Fibroblast of villous mesenchyme (primary cell): ENCODE data around the gene ZEB1. TPM values are rescaled to one million over a fixed set of nuclear protein-coding genes. Genes with fewer than 3 reads are reported as not detected.
"Not testable (repeated sequence)": the region's sequence is repeated elsewhere in the genome, so short reads cannot be mapped to it uniquely, and the experiment has no call there.

Experiments
- DNase-seq: peaks from one replicate; pipeline ENCODE4 v3.0.0-alpha.2; 2010; ENCODE audit warnings: low read depth
- H3K4me3 ChIP-seq: 2 replicates; pipeline ENCODE4 v1.5.1; 2011; ENCODE audit warnings: low read depth, mild to moderate bottlenecking, low read length
- total RNA-seq: library from RNA; depleted of rRNA; stranded (reverse); fragments of >200 nt; gene quantifications from 2 replicates; pipeline ENCODE4 v1.2.3, GENCODE V29; 2012
- TF ChIP-seq, protein P1 (sequence below): IDR thresholded peaks from 2 replicates; pipeline ENCODE4 v1.5.1; 2012; ENCODE audit warnings: low read depth, mild to moderate bottlenecking, low read length; ENCODE audit not compliant: insufficient read depth

The ZEB1 gene
- total RNA-seq, 1 donor = 89.8 TPM

GRCh38 chr10:31418481-31418880 lies 99.5 kb downstream of the ZEB1 start:
- TF ChIP-seq, protein P1, sequence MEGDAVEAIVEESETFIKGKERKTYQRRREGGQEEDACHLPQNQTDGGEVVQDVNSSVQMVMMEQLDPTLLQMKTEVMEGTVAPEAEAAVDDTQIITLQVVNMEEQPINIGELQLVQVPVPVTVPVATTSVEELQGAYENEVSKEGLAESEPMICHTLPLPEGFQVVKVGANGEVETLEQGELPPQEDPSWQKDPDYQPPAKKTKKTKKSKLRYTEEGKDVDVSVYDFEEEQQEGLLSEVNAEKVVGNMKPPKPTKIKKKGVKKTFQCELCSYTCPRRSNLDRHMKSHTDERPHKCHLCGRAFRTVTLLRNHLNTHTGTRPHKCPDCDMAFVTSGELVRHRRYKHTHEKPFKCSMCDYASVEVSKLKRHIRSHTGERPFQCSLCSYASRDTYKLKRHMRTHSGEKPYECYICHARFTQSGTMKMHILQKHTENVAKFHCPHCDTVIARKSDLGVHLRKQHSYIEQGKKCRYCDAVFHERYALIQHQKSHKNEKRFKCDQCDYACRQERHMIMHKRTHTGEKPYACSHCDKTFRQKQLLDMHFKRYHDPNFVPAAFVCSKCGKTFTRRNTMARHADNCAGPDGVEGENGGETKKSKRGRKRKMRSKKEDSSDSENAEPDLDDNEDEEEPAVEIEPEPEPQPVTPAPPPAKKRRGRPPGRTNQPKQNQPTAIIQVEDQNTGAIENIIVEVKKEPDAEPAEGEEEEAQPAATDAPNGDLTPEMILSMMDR = no peak
- DNase-seq = no peak
- no peak overlapping the region for H3K4me3 ChIP-seq

DNA sequence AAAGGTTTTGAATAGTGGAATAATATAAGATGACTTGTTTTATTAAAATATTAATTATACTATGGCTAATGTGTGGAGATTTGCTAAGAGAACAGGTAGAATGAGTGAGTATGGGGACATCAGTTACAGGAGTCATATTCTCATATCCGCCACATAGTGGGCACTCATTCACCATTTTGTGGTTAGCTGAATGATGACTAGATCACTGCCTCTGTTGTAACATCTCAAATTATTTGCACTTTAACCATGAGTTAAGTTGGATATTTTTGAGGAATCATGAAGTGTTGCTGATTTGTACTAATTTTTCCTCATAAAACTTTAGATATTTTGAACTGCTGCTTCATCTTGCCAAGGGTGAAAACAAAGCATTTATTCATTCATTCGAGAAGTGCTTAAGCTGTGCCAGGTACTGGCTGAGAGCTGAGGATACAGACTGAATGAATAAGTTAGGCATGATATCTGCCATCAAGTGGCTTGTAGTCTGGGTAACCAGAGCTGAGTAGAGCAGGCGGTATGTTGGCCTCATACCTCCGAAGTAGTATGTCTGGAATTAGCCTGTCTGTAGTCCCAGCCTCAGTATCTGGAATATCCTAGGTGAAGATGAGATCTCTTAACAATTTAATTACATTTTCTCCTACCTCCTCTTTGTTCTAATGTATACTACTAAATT lies 100.5 kb downstream of the ZEB1 start:
- TF ChIP-seq, protein P1 = no peak
- H3K4me3 ChIP-seq = no peak overlapping the region
- no peak for DNase-seq

- no peak for DNase-seq
- H3K4me3 ChIP-seq = no peak overlapping the region
- TF ChIP-seq, protein P1 = no peak
Observed at GRCh38 chr10:31421322-31421721, 102.3 kb downstream of the ZEB1 start.

DNA sequence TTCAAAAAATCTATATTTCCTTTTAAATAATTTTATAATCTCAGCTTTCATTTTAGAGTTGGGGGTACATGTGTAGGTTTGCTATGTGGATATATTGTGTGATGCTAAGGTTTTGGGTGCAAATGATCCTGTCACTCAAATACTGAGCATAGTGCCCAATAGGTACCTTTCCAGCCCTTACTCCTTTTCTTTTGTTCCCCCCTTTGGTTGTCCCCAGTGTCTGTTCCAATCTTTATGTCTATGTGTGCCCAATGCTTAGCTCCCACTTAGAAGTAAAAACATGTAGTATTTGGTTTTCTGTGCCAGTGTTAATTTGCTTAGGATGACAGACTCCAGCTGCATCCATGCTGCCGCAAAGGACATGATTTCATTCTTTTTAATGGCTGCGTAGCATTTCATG lies 103.6 kb downstream of the ZEB1 start:
- TF ChIP-seq, protein P1 = no peak
- no peak for DNase-seq
- no peak overlapping the region for H3K4me3 ChIP-seq

- TF ChIP-seq, protein P1 = no peak
- DNase-seq = no peak
- H3K4me3 ChIP-seq = no peak overlapping the region
Observed at GRCh38 chr10:31424473-31424872, 105.5 kb downstream of the ZEB1 start.

- TF ChIP-seq, protein P1 = no peak
- peak; percentile 89 for DNase-seq
- H3K4me3 ChIP-seq = no peak overlapping the region
Observed at GRCh38 chr10:31426401-31426800, 107.4 kb downstream of the ZEB1 start.

GRCh38 chr10:31427334-31427733 lies 108.3 kb downstream of the ZEB1 start:
- not testable (repeated sequence) for H3K4me3 ChIP-seq, DNase-seq

GRCh38 chr10:31428499-31428898 lies 109.5 kb downstream of the ZEB1 start:
- DNase-seq, H3K4me3 ChIP-seq: not testable (repeated sequence)
